GM21619 (cell line): ENCODE measurements around the gene LAMP1.
"Not testable (repeated sequence)": the region's sequence is repeated elsewhere in the genome, so short reads cannot be mapped to it uniquely, and the experiment has no call there.

Experiments used
- ATAC-seq: cut with Tn5 transposase; IDR thresholded peaks from one replicate; pipeline ENCODE4 v1.9.1; 2021; ENCODE audit not compliant: unreplicated experiment

The LAMP1 gene

GRCh38 chr13:113295776-113296175 is 1.3 kb upstream of the LAMP1 start:
- ATAC-seq = no peak

GRCh38 chr13:113297370-113298042 is 467 bp downstream of the LAMP1 start:
- ATAC-seq = peak; percentile 33

DNA sequence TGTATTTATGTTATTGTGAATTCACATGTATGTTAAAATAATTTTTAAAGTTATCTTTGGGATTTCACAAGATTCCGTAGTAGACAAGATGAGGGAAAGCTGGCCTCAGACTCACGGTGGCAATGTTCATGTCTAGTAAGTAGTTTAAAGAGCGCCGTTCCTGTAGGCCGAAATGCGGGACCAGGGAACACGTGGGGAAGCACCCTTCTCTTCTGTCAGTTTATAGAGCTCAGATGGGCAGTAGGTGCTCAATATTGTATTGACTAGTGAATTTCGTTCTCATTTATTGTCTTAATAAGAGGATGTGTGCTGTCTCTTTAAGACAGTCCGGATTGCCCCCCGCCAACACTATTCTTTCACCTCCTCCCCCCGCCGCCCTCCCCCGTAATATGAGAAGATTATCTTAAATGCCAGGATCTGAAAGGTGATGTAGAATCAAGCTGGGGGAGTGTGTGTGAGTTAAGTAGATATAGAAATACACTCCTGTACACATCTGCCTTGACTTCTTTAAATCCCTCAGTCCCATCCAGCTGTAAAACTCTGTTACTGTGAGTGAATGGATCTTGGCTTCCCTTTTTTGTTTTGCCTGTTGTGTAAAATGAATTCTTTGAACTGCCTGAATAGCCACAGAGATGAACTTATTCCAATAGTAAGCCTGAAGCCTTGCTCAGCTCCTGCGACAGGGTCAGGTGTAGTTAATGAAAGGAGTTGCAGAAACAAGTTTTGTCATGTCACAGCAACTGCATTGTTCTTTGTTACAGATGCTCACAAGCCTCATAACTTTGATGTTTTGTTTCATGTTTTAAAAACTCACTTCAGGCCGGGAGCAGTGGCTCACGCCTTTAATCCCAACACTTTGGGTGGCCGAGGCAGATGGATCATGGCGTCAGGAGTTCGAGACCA is 1.3 kb downstream of the LAMP1 start:
- ATAC-seq = no peak

- ATAC-seq = no peak
Measured at GRCh38 chr13:113299951-113300350, 2.9 kb downstream of the LAMP1 start.

GRCh38 chr13:113302986-113303385 is 5.9 kb downstream of the LAMP1 start:
- ATAC-seq = no peak

GRCh38 chr13:113304121-113304520 is 7.1 kb downstream of the LAMP1 start:
- no peak for ATAC-seq

DNA sequence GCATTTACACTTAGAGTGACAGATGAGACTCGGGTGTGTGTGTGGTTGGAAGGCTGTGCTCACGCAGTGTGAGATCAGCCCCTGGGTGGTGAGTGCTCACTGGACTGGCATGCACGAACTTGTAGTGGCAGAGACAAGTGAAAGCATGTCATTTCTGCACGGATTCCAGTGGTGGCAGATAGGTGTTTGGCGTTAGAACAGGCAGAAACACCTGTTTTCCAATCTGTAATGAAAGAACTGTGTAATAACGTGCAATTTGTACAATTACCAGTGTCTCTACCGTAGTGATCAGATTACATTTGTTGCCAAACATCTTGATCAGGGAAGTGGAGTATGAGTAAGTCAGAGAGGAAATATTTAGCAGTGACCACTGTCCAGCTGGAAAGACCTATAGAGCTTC is 8.2 kb downstream of the LAMP1 start:
- ATAC-seq = no peak

DNA sequence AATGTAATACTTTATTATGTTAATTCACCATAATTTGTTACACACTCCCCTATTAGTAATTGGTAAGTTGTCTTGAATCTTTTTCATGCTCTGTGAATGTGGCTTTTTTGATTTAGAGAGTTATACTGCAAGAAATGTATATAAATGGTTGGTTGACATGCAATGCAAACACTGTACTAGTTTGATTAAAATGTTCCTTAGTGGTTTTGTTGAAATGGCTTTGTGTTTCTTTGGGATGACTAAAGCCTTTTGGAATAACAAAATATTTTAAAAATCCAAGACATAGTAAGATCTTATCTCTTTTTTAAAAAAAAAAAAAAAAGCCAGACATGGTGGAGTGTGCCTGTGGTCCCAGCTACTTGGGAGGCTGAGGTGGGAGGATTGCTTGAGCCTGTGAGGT is 10.5 kb downstream of the LAMP1 start:
- ATAC-seq = no peak

DNA sequence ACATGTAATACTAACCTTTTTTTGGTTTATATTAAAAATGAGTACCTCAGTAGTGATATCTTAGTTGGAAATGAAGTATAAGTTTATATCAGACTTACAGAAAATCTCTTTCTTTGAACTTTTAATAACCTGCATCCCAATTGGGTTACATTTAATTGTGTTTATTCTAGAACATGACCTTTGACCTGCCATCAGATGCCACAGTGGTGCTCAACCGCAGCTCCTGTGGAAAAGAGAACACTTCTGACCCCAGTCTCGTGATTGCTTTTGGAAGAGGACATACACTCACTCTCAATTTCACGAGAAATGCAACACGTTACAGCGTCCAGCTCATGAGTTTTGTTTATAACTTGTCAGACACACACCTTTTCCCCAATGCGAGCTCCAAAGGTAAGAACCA is 12.4 kb downstream of the LAMP1 start:
- no peak for ATAC-seq

DNA sequence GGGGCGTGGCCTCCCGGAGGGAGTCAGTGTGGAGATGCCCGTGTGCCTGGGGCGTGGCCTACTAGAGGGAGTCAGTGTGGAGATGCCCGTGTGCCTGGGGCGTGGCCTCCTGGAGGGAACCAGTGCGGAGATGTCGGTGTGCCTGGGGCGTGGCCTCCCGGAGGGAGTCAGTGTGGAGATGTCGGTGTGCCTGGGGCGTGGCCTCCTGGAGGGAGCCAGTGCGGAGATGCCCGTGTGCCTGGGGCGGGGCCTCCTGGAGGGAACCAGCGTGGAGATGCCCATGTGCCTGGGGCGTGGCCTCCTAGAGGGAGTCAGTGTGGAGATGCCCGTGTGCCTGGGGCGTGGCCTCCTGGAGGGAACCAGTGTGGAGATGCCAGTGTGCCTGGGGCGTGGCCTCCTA is 17.1 kb downstream of the LAMP1 start:
- not testable (repeated sequence) for ATAC-seq

DNA sequence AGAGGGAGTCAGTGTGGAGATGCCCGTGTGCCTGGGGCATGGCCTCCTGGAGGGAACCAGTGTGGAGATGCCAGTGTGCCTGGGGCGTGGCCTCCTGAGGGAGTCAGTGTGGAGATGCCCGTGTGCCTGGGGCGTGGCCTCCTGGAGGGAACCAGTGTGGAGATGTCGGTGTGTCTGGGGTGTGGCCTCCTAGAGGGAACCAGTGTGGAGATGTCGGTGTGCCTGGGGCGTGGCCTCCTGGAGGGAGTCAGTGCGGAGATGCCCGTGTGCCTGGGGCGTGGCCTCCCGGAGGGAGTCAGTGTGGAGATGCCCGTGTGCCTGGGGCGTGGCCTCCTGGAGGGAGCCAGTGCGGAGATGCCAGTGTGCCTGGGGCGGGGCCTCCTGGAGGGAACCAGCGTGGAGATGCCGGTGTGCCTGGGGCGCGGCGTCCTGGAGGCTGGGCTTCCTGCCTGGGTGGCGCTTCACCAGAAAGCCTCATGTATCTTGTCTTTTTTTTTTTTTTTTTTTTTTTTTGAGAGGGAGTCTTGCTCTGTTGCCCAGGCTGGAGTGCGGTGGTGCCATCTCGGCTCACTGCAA is 17.9 kb downstream of the LAMP1 start:
- not testable (repeated sequence) for ATAC-seq

GRCh38 chr13:113315992-113316391 is 19.0 kb downstream of the LAMP1 start:
- ATAC-seq = no peak

GRCh38 chr13:113317031-113317430 is 20.0 kb downstream of the LAMP1 start:
- no peak for ATAC-seq

- no peak for ATAC-seq
Measured at GRCh38 chr13:113318956-113319355, 21.9 kb downstream of the LAMP1 start.

GRCh38 chr13:113319371-113319770 is 22.3 kb downstream of the LAMP1 start:
- no peak for ATAC-seq

GRCh38 chr13:113320226-113320875 is 23.3 kb downstream of the LAMP1 start:
- ATAC-seq = no peak

- ATAC-seq = no peak
Measured at GRCh38 chr13:113321546-113321945, 24.5 kb downstream of the LAMP1 start.

- no peak for ATAC-seq
Measured at GRCh38 chr13:113322043-113322461, 25.0 kb downstream of the LAMP1 start.

GRCh38 chr13:113322890-113323651 is 26.0 kb downstream of the LAMP1 start:
- ATAC-seq = no peak

DNA sequence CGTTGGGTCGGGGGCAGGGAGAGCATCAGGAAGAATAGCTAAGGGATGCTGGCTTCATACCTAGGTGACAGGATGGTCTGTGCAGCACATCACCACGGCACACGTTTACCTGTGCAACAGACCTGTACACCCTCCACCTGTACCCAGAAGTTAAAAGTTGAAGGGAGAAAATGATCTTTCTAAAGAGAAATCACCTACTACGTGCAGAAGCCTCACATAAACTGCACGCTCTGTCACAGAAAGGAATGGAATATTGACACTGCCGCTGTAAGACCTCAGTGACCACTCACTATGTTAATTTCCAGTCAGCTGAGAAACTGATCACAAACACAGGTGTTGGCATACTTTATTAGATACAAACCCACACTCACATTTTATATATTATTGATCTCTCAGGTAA is 26.8 kb downstream of the LAMP1 start:
- no peak for ATAC-seq

DNA sequence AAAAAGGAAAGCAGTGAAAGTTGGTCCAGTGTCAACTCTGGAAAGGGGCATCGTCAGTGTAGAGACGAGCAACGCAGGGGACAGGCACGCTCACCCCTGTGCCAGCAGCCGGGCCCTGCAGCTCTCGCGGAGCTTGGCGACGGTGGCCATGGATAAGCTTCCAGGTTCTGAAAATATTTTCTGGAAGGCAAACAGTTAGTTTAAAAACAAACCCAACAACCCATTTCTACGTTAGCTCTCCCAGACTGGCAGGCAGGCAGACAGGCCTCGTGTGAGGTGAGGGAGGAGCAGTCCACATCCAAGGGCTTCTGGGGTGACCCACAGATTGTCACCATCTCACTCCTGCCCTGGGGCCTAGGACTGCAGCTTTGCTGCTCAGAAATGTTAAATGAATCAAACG is 27.4 kb downstream of the LAMP1 start:
- ATAC-seq = no peak
